ENCODE results near the gene U2AF1L4.

Gene U2AF1L4

GRCh38 chr19:35736913-35737886 is 8.0 kb downstream of the U2AF1L4 start:
- Histone ChIP-seq H3K36me3 (replicated peaks; ENCODE audit: low read depth, low read length) (peaks cover 49% of the 10 kb centered on the region), H3K4me2 (ENCODE audit: low read length) (no peak overlapping the region), H3K4me3 (ENCODE audit: low read length) (no peak overlapping the region), H2AFZ (ENCODE audit: low read depth, low read length) (no peak overlapping the region), H3K9me3 (ENCODE audit: insufficient read depth, low read length) (no peaks in the 10 kb centered on the region), H3K79me2 (ENCODE audit: low read length) (peaks cover 2% of the 10 kb centered on the region; the same call in 1 of the 2 replicates), H3K9ac (ENCODE audit: low read length) (no peak overlapping the region), H3K27ac (ENCODE audit: low read length) (no peak overlapping the region), H3K27me3 (ENCODE audit: low read depth, low read length) (no peaks in the 10 kb centered on the region), H4K20me1 (ENCODE audit: insufficient read depth, low read length) (peaks cover 9% of the 10 kb centered on the region; the same call in 1 of the 2 replicates), H3K4me1 (ENCODE audit: low read length) (peaks cover 14% of the 10 kb centered on the region)
- TF ChIP-seq EZH2phosphoT487 (IDR thresholded peaks at IDR 0.05; ENCODE audit: low read depth), result no peak
- TF ChIP-seq, protein P1, sequence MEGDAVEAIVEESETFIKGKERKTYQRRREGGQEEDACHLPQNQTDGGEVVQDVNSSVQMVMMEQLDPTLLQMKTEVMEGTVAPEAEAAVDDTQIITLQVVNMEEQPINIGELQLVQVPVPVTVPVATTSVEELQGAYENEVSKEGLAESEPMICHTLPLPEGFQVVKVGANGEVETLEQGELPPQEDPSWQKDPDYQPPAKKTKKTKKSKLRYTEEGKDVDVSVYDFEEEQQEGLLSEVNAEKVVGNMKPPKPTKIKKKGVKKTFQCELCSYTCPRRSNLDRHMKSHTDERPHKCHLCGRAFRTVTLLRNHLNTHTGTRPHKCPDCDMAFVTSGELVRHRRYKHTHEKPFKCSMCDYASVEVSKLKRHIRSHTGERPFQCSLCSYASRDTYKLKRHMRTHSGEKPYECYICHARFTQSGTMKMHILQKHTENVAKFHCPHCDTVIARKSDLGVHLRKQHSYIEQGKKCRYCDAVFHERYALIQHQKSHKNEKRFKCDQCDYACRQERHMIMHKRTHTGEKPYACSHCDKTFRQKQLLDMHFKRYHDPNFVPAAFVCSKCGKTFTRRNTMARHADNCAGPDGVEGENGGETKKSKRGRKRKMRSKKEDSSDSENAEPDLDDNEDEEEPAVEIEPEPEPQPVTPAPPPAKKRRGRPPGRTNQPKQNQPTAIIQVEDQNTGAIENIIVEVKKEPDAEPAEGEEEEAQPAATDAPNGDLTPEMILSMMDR (IDR thresholded peaks at IDR 0.05; ENCODE audit: low read depth, low read length), result peak; percentile 25

- H3K4me2 ChIP-seq (ENCODE audit: low read length), result no peak overlapping the region
- H3K79me2 ChIP-seq (ENCODE audit: low read length), result no peaks in the 10 kb centered on the region
- TF ChIP-seq EZH2phosphoT487 (IDR thresholded peaks at IDR 0.05; ENCODE audit: low read depth), result no peak
- TF ChIP-seq, protein P1 (IDR thresholded peaks at IDR 0.05; ENCODE audit: low read depth, low read length), result no peak
- H3K27ac ChIP-seq (ENCODE audit: low read length), result no peak overlapping the region
- H3K9ac ChIP-seq (ENCODE audit: low read length), result no peak overlapping the region
- no peak overlapping the region for H3K4me3 ChIP-seq (ENCODE audit: low read length)
- H4K20me1 ChIP-seq (ENCODE audit: insufficient read depth, low read length), result peaks cover 7% of the 10 kb centered on the region; the same call in 1 of the 2 replicates
- peaks cover 65% of the 10 kb centered on the region for H3K36me3 ChIP-seq (replicated peaks; ENCODE audit: low read depth, low read length)
- H3K27me3 ChIP-seq (ENCODE audit: low read depth, low read length), result no peaks in the 10 kb centered on the region
- H3K4me1 ChIP-seq (ENCODE audit: low read length), result peaks cover 3% of the 10 kb centered on the region
- H3K9me3 ChIP-seq (ENCODE audit: insufficient read depth, low read length), result no peaks in the 10 kb centered on the region
- no peak overlapping the region for H2AFZ ChIP-seq (ENCODE audit: low read depth, low read length)
Observed at GRCh38 chr19:35734889-35735288, 10.3 kb downstream of the U2AF1L4 start.

DNA sequence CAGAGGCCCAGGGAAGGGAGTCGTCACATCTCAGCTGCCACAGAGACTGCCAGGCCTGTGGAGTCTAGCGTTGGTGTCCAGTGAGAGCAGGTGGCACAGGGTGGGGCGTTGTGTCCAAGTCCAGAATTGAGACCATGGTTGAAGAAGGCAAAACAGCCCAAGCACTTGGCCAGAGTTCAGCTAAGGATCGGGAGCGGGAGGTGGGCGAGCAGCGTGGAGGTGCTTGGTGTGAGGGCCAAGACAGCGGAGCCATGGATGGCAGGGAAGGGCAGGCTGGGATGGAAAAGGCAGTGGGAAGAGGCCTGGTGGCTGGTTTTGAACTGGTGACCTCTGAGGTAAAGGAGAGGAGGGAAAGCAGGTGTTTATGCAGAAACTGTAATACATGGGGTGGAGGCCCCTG is 10.9 kb downstream of the U2AF1L4 start:
- H3K36me3 ChIP-seq (replicated peaks; ENCODE audit: low read depth, low read length), result peaks cover 67% of the 10 kb centered on the region
- no peak for TF ChIP-seq EZH2phosphoT487 (IDR thresholded peaks at IDR 0.05; ENCODE audit: low read depth)
- TF ChIP-seq, protein P1 (IDR thresholded peaks at IDR 0.05; ENCODE audit: low read depth, low read length), result no peak
- no peaks in the 10 kb centered on the region for H3K27me3 ChIP-seq (ENCODE audit: low read depth, low read length)

More for the DNA sequence above, 10.9 kb downstream of the U2AF1L4 start:
- H3K4me3 ChIP-seq (ENCODE audit: low read length), result no peak overlapping the region
- H3K9ac ChIP-seq (ENCODE audit: low read length), result no peak overlapping the region
- H4K20me1 ChIP-seq (ENCODE audit: insufficient read depth, low read length), result peaks cover 5% of the 10 kb centered on the region; the same call in 1 of the 2 replicates
- no peak overlapping the region for H3K4me2 ChIP-seq (ENCODE audit: low read length)
- no peak overlapping the region for H3K27ac ChIP-seq (ENCODE audit: low read length)
- H3K4me1 ChIP-seq (ENCODE audit: low read length), result no peaks in the 10 kb centered on the region
- no peaks in the 10 kb centered on the region for H3K9me3 ChIP-seq (ENCODE audit: insufficient read depth, low read length)
- no peak overlapping the region for H2AFZ ChIP-seq (ENCODE audit: low read depth, low read length)
- H3K79me2 ChIP-seq (ENCODE audit: low read length), result no peaks in the 10 kb centered on the region

All from OCI-LY3 (cell line).